Hypothalamus (tissue), 51 donors: ENCODE results near the gene SPAG9.
A peak's percentile ranks its signal among the peaks of the same experiment; 100 is the strongest.

ENCODE experiments used
- DNase-seq, 51 donors: peaks; one replicate each; lab custom pipeline; 2025; lab: John Stamatoyannopoulos, UW

SPAG9 gene

DNA sequence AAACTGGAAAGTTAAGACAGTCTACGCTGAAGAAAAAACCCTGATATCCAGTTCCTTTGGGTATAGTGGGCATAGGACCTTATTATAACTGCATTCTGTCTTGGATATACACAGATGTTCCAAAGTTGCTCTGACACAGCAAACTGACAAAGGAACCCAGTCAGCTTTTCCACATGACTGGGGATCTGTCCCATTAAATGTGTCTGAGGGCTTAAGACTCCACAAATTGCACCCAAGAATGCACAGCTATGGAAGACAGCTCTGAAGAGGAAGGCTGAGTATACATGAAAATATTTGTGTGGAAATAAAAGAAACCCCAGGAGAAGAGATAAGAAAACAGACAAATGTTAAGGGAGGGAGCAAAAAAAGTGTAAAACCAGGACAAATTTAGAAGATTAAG lies 114.1 kb downstream of the SPAG9 start:
- DNase-seq, result peak in 2 of 51 donors; percentile 3 to 5

GRCh38 chr17:51005768-51006167 lies 114.9 kb downstream of the SPAG9 start:
- peak in 1 of 51 donors; percentile 6 for DNase-seq

GRCh38 chr17:51004249-51004648 lies 116.4 kb downstream of the SPAG9 start:
- DNase-seq, result no peak

DNA sequence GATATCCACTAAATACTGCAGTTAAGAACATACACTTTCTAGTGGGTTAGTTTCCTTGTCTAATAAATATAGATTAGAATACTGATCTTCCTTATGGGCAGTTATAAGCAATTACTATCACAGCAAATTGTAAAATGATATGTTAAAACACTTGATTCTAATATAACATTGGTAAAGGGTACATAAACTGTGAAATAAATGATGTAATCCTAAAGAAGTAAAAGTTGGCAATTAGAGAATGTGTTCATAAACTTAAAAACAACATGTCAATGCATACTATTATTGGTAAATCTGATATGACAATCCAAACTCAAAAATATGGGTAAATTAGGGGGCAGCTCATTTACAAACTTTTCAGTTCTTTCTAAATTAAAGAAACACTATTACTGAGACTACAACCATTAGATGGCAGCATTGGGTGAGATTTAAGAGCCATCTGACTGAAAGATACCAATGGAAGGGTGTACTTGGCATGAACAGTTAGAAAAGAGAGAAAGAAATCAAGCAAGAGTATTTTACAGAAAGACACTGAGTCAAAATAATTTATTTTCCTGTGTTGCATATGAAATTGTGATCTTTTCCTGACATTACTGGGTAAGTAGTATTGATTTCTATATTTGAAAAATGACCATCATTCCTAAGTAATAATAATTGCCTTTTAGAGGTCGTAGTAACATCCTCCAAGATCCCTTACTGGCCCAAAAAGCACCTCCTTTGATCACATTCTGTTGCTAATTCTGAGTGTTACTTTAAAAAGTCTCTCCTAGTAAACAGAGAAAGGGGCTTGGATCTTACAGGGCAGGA lies 119.6 kb downstream of the SPAG9 start:
- DNase-seq, result peak in 3 of 51 donors; percentile 9 to 66 (median 10)

GRCh38 chr17:50995668-50996067 lies 125.0 kb downstream of the SPAG9 start:
- no peak for DNase-seq

GRCh38 chr17:50993544-50993943 lies 127.1 kb downstream of the SPAG9 start:
- no peak for DNase-seq

DNA sequence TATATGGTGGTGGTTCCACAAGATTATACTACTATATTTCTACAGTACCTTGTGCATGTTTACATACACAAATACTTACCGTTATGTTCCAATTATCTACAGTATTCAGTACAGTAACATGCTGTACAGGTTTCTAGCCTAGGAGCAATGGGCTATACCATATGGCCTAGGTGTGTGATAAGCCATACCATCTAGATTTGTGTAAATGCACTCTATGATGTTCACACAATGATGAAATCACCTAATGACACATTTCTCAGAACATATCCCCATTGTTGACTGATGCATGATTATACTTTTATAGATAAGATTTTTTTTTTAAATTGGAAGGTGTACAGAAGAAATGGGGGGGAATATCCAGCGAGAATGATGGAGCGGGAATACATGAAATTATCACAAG lies 131.5 kb downstream of the SPAG9 start:
- DNase-seq, result no peak

GRCh38 chr17:50988427-50988826 lies 132.2 kb downstream of the SPAG9 start:
- DNase-seq, result no peak

- no peak for DNase-seq
These were observed 133.5 kb downstream of the SPAG9 start for GRCh38 chr17:50986989-50987660.

- DNase-seq, result no peak
These were observed 139.4 kb downstream of the SPAG9 start for GRCh38 chr17:50981279-50981678.

DNA sequence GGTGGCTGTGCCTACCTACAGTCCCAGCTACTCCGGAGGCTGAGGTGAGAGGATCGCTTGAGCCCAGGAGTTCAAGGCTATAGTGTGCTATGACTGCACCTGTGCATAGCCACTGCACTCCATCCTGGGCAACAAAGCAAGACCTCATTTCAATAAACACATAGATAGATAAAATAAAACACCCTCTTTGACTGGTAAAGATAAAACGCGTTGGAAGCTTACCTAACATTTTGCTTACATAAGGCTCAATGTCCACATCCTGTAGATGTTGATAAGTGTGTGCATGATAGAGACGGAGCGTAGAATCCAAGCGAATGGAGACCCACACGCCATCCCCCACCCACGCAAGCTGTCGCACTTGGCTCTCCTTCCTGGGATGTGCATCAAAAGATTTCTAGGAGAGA lies 141.1 kb downstream of the SPAG9 start:
- no peak for DNase-seq

DNA sequence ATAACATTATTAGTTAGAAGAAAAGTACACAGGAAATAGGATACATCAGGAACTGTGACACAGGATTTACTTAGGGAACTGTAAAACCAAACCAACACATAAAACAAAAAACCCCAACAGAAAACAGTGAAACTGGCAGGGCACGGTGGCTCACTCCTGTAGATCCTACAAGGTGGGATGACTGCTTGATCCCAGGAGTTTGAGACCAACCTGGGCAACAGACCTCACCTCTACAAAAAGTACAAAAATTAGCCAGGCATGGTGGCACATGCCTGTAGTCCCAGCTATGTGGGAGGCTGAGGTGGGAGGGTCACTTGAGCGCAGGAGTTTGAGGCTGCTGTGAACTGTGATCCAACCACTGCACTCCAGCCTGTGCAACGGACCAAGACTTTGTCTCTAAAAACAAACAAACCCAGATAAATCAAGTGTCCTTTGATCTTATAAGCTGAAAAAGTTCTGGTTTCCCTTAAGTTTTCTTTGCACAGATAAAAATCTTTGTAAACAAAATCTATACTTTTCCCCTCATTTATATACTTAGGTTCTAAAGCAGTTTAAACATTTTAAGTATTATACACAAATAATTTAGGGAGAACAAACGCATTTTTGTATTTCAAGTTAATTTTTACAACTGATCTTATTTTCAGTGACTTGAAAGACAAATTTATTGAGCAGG lies 143.0 kb downstream of the SPAG9 start:
- no peak for DNase-seq

GRCh38 chr17:50976951-50977472 lies 143.7 kb downstream of the SPAG9 start:
- DNase-seq, result no peak

GRCh38 chr17:50973557-50974494 lies 146.8 kb downstream of the SPAG9 start:
- no peak for DNase-seq

DNA sequence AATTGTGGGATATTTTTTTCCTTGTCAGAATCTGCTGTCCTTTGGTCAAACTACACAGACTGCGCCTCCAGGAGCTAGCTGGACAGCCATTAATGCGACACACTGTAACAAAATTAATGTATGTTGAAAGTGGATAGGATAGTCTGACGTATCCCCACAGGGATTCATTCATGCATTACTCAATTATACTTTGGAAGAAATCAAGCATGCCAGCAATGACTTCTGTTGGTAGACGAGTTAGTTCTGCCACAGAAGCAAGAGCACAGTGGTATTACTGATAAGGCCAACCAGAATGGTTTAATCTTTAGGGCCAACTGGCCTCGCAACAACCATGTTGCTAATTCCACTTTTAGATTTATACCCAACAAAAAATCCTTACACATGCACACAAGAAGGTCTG lies 148.1 kb downstream of the SPAG9 start:
- no peak for DNase-seq

DNA sequence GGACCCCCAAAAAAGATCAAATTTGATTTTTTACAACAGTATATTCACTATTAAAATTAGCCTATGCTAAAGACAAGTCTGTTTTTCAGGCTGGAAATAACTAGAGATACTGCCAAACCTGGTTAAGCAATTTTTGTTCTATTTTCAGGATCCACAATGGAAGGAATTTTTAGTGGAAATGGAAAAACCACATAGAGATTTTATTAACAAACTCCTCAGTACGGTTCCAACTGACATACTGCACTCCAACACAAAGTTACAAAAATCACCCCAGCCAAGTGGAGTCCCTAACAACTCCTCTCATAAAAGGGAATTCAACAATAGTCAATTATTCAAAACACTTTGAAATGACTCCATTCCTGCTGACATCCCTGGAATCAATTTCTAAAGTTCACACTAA lies 152.9 kb downstream of the SPAG9 start:
- DNase-seq, result no peak

DNA sequence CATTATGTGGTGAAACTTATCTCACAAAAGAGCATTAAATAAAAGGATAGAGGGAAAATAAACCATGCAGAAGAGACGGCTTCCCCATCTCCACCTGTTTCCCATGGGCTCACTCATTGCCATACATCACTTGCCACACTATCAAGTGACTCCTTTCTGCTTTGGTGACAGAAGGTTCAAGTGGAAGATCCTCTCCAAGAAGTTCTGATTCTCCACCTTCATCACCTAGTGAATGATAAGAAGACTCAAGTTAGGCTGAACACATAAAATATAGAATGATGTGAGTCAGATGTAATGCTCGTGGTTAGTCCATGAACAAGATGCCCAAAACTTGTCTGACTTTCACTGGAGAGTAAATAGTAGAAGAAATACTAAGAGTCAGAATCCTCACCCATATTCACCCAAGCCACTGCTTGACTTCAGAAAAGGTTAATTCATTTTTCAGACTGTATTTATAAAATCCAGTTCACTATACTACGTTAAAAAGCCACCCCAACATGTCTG lies 154.5 kb downstream of the SPAG9 start:
- DNase-seq, result no peak

DNA sequence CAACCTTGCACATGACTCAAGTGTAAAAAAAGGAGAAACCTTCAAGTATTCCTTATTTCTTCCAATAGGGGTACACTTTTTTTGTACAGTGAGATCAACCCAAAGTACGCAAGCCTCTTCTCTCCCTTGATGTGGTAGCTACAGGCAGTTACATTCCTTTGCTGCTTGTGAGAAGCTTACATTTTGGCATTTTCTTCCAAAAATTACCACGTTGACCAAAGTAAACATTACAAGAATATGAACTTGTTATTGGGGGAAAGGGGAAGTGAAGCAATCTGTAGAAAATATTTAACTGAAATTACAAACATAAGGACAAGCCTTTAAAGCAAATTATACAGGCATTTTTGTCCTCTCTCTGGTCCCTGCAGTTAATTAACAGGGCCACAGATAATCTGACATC lies 157.5 kb downstream of the SPAG9 start:
- no peak for DNase-seq

GRCh38 chr17:50961282-50962220 lies 159.1 kb downstream of the SPAG9 start:
- DNase-seq, result no peak
